KOPT-K1 (cell line): ENCODE measurements around the gene STIM2.
"Not testable (repeated sequence)": the region's sequence is repeated elsewhere in the genome, so short reads cannot be mapped to it uniquely, and the experiment has no call there.

Experiments
- H3K27ac ChIP-seq: fragments of 200-600 bp; sonication (generic); 2 replicates; pipeline ENCODE4 v1.5.1; 2016; ENCODE audit warnings: antibody characterized with exemption, mild to moderate bottlenecking, low read depth, low read length; ENCODE audit not compliant: poor library complexity, severe bottlenecking
- H3K36me3 ChIP-seq: fragments of 200-600 bp; sonication (generic); 2 replicates; pipeline ENCODE4 v1.5.1; 2017; ENCODE audit warnings: antibody characterized with exemption, mild to moderate bottlenecking, low read length, moderate library complexity; ENCODE audit not compliant: insufficient read depth
- H3K9me3 ChIP-seq: fragments of 200-600 bp; sonication (generic); 2 replicates; pipeline ENCODE4 v1.5.1; 2017; ENCODE audit warnings: antibody characterized with exemption, low read length, mild to moderate bottlenecking; ENCODE audit not compliant: insufficient read depth, poor library complexity, severe bottlenecking

Gene STIM2

DNA sequence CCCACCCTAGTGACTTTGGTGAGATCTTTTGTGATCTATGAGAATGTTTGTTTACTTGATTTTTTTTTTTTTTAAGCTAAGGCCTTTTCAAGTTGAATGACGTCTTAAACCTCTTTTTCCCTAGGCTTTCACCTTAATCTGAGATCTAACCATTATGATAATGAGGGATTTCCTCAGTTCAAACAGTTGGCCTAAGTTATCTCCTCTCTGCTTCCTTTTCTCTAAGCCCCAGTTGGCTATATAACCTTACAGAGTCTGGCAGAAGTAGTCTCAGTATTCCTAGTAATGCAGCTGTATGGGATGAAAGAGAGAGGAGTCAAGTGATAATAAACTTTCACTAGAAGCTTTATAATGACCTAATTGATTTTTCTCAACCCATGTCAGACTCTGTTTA, 99.0 kb downstream of the STIM2 start:
- Histone ChIP-seq H3K27ac (no peak overlapping the region), H3K9me3 (no peaks in the 10 kb centered on the region), H3K36me3 (no peaks in the 10 kb centered on the region)

- no peaks in the 10 kb centered on the region for H3K36me3 ChIP-seq
- H3K27ac ChIP-seq = no peak overlapping the region
- H3K9me3 ChIP-seq = no peaks in the 10 kb centered on the region
Measured at GRCh38 chr4:26962720-26963119, 102.1 kb downstream of the STIM2 start.

DNA sequence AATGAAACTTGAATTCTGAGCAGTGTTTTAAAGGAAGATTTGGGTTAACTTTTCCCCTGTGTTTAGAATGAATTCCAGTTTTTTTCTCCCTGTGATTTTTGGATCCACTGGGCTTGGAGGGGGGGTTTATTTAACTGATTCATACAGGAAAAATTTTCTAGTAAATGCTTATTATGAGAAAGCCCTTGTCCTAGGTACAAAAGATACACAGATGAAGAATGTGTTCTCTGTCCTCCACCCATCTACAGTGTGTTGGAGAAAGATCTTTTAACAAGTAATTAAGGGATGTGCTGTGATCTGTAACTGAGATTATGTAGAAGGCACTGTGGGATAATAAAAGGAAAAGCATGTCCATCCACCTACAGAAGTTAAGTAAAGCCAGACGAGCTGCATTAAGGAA, 103.9 kb downstream of the STIM2 start:
- H3K27ac ChIP-seq = no peak overlapping the region
- no peaks in the 10 kb centered on the region for H3K36me3 ChIP-seq
- no peaks in the 10 kb centered on the region for H3K9me3 ChIP-seq

- H3K27ac ChIP-seq = no peak overlapping the region
- no peaks in the 10 kb centered on the region for H3K36me3 ChIP-seq
- no peaks in the 10 kb centered on the region for H3K9me3 ChIP-seq
Measured at GRCh38 chr4:26964994-26965393, 104.4 kb downstream of the STIM2 start.

GRCh38 chr4:26975464-26976181, 115.0 kb downstream of the STIM2 start:
- H3K27ac ChIP-seq = not testable (repeated sequence)

GRCh38 chr4:26978387-26979053, 117.9 kb downstream of the STIM2 start:
- Histone ChIP-seq H3K9me3 (no peaks in the 10 kb centered on the region), H3K36me3 (no peaks in the 10 kb centered on the region), H3K27ac (no peak overlapping the region)

More at GRCh38 chr4:26975464-26976181, 115.0 kb downstream of the STIM2 start:
- H3K9me3 ChIP-seq, H3K36me3 ChIP-seq: not testable (repeated sequence)

DNA sequence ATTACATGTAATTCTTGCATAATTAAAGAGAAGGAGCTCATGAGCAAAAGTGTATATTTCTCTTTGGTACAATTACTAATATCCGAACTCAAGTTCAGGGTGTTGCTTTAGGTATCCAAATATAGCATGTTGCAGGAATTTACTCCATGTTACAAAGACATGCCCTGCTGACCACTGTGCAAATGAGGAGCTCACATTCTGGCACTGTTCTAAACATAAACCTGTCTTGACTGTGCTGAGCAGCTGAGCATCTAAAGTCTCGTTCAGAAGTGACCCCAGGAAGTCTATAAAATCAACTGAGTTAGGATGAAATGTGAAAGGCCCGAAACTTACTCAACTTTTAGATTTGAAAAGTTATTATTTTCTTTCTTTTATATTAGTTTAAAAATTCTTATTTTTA, 124.3 kb downstream of the STIM2 start:
- H3K9me3 ChIP-seq = no peaks in the 10 kb centered on the region
- no peaks in the 10 kb centered on the region for H3K36me3 ChIP-seq
- no peak overlapping the region for H3K27ac ChIP-seq

GRCh38 chr4:26985873-26986272, 125.2 kb downstream of the STIM2 start:
- no peak overlapping the region for H3K27ac ChIP-seq

DNA sequence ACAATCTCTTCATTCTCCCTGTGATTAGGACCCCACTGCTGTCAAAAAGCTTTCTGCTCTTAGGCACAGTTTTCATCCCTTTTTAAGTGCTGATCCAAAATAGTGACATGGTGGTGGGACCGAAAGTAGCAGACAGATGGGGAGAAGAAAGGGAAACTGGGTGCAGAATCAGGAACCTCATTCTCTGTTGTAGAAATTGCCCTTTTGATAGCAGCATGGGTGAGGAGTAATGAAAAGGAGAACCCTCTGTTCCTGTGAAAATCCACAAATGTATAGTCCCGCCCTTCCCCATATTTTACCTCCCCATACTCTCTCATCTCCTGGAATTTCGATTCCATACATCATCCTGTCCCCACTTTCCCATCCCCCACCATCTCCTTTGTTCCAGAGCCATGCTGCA, 126.5 kb downstream of the STIM2 start:
- Histone ChIP-seq H3K36me3 (no peaks in the 10 kb centered on the region), H3K27ac (no peak overlapping the region), H3K9me3 (no peaks in the 10 kb centered on the region)

More at GRCh38 chr4:26985873-26986272, 125.2 kb downstream of the STIM2 start:
- Histone ChIP-seq H3K36me3 (no peaks in the 10 kb centered on the region), H3K9me3 (no peaks in the 10 kb centered on the region)

DNA sequence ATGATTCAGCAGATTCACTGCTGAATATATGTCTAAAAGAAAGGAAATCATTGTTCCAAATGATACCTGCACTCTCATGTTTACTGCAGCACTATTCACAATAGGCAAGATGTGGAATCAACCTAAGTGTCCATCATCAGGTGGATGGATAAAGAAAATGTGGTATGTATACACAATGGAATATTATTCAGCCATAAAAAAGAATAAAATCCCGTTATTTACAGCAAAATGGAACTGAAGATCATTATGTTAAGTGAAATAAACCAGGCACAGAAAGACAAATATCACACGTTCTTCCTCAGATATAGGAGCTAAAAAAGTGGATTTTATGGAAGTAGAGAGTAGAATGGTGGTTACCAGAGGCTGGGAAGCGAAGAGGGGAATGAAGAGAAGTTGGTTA, 130.4 kb downstream of the STIM2 start:
- Histone ChIP-seq H3K9me3 (no peaks in the 10 kb centered on the region), H3K36me3 (no peaks in the 10 kb centered on the region), H3K27ac (no peak overlapping the region)

GRCh38 chr4:26992657-26993361, 132.2 kb downstream of the STIM2 start:
- Histone ChIP-seq H3K27ac (no peak overlapping the region), H3K36me3 (no peaks in the 10 kb centered on the region; the same call in 1 of the 2 replicates), H3K9me3 (no peaks in the 10 kb centered on the region)

- Histone ChIP-seq H3K27ac (no peak overlapping the region), H3K9me3 (no peaks in the 10 kb centered on the region), H3K36me3 (no peaks in the 10 kb centered on the region; the same call in 1 of the 2 replicates)
Measured at GRCh38 chr4:26993539-26993938, 132.9 kb downstream of the STIM2 start.

GRCh38 chr4:26993967-26994366, 133.3 kb downstream of the STIM2 start:
- no peaks in the 10 kb centered on the region for H3K9me3 ChIP-seq
- H3K27ac ChIP-seq = no peak overlapping the region
- no peaks in the 10 kb centered on the region; the same call in 1 of the 2 replicates for H3K36me3 ChIP-seq

- Histone ChIP-seq H3K9me3 (no peaks in the 10 kb centered on the region), H3K27ac (no peak overlapping the region), H3K36me3 (no peaks in the 10 kb centered on the region; the same call in 1 of the 2 replicates)
Measured at GRCh38 chr4:26995316-26995715, 134.7 kb downstream of the STIM2 start.

- no peak overlapping the region for H3K27ac ChIP-seq
- no peaks in the 10 kb centered on the region for H3K9me3 ChIP-seq
- H3K36me3 ChIP-seq = no peaks in the 10 kb centered on the region; the same call in 1 of the 2 replicates
Measured at GRCh38 chr4:26996745-26997144, 136.1 kb downstream of the STIM2 start.
